ENCODE results near the gene TSPYL4.

GRCh38 chr6:116214681-116215080 is 39.2 kb downstream of the TSPYL4 start:
- TF ChIP-seq CTCF (IDR thresholded peaks at IDR 0.05) (no peak), POLR2A (IDR thresholded peaks at IDR 0.05) (no peak)

Data from Peyer's patch (tissue), 4 donors.